ENCODE measurements around the gene ZNF345.

ZNF345 gene

DNA sequence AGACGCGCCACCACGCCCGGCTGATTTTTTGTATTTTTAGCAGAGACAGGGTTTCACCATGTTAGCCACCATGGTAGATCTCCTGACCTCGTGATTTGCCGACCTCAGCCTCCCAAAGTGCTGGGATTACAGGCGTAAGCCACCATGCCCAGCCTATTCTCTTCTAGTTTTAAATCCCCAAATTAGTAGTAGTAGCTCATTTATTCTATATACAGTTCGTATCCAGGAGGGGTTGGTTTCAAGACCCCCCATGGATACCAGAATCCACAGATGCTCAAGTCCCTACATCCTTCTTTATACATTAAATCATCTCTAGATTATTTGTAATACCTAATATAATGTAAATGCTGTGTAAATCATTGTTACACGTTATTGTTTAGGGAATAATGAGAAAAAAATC is 67.4 kb downstream of the ZNF345 start:
- DNase-seq, result no peak
